Measurements from ENCODE around the gene ZNF462. TPM values are rescaled to one million over a fixed set of nuclear protein-coding genes. Genes with fewer than 3 reads are reported as not detected.

ZNF462 gene
- total and polyA plus RNA-seq, 2 experiments from 2014 or later, result 40.0 to 101 TPM

GRCh38 chr9:106929471-106930177 lies 66.7 kb downstream of the ZNF462 start (continued):
- no peak for TF ChIP-seq ZNF114 (CRISPR knock-in tag; IDR thresholded peaks at IDR 0.05)
- TF ChIP-seq STAT1 (IDR thresholded peaks at IDR 0.05; ENCODE audit: unreplicated experiment), result no peak

GRCh38 chr9:106930477-106930876 lies 67.5 kb downstream of the ZNF462 start:
- Histone ChIP-seq H3K79me2 (replicated peaks; ENCODE audit: insufficient read depth) (peaks cover 58% of the 10 kb centered on the region), H3K4me2 (no peak overlapping the region), H3F3A (replicated peaks; ENCODE audit: low read depth) (no peaks in the 10 kb centered on the region), H3K36me3 (ENCODE audit: insufficient read depth) (peaks cover 61% of the 10 kb centered on the region), H3K27me3 (ENCODE audit: insufficient read depth) (no peaks in the 10 kb centered on the region), H3K27ac (ENCODE audit: low read depth) (no peak overlapping the region), H3K9me2 (ENCODE audit: insufficient read depth) (no peaks in the 10 kb centered on the region), H4K20me1 (replicated peaks; ENCODE audit: insufficient read depth) (peaks cover 23% of the 10 kb centered on the region), H3K4me3 (no peak overlapping the region), H3K4me1 (ENCODE audit: insufficient read depth) (peaks cover 15% of the 10 kb centered on the region), H2AFZ (no peak overlapping the region)
- Mint-ChIP-seq H3K4me1 (peaks cover 37% of the 10 kb centered on the region), H3K36me3 (ENCODE audit: low read depth) (peaks cover 91% of the 10 kb centered on the region), H3K9me3 (no peaks in the 10 kb centered on the region), H3K27me3 (ENCODE audit: insufficient read depth, low read depth, poor library complexity) (no peaks in the 10 kb centered on the region), H3K4me3 (no peak overlapping the region), H3K27ac (no peak overlapping the region)
- ATAC-seq (no peak), DNase-seq (ENCODE audit: low spot score) (no peak)
- TF ChIP-seq POLR2AphosphoS5 (IDR thresholded peaks at IDR 0.05; ENCODE audit: low read depth) (no peak), EZH2 (IDR thresholded peaks at IDR 0.05; ENCODE audit: low read depth, unreplicated experiment) (no peak), ZNF114 (CRISPR knock-in tag; IDR thresholded peaks at IDR 0.05) (no peak), CTCF (conservative IDR thresholded peaks at IDR 0.05; ENCODE audit: low read depth in 2 of 2) (no peak), EZH2phosphoT487 (IDR thresholded peaks at IDR 0.05; ENCODE audit: unreplicated experiment) (no peak), STAT1 (IDR thresholded peaks at IDR 0.05; ENCODE audit: unreplicated experiment) (no peak), CREB1 (CRISPR knock-in tag; IDR thresholded peaks at IDR 0.05; ENCODE audit: low read depth) (no peak), ZNF331 (CRISPR knock-in tag; IDR thresholded peaks at IDR 0.05; ENCODE audit: low read depth) (no peak), NANOG (IDR thresholded peaks at IDR 0.05; ENCODE audit: borderline replicate concordance) (no peak)

GRCh38 chr9:106931466-106931865 lies 68.5 kb downstream of the ZNF462 start:
- Histone ChIP-seq H3K4me2 (no peak overlapping the region), H3K79me2 (replicated peaks; ENCODE audit: insufficient read depth) (peaks cover 58% of the 10 kb centered on the region), H3K4me3 (no peak overlapping the region), H3K27me3 (ENCODE audit: insufficient read depth) (no peaks in the 10 kb centered on the region), H3F3A (replicated peaks; ENCODE audit: low read depth) (no peaks in the 10 kb centered on the region), H3K27ac (ENCODE audit: low read depth) (no peak overlapping the region), H3K36me3 (ENCODE audit: insufficient read depth) (peaks cover 62% of the 10 kb centered on the region), H2AFZ (no peak overlapping the region), H3K9me2 (ENCODE audit: insufficient read depth) (no peaks in the 10 kb centered on the region), H4K20me1 (replicated peaks; ENCODE audit: insufficient read depth) (peaks cover 15% of the 10 kb centered on the region), H3K4me1 (ENCODE audit: insufficient read depth) (peaks cover 15% of the 10 kb centered on the region)
- no peaks in the 10 kb centered on the region for H3K27me3 Mint-ChIP-seq (ENCODE audit: insufficient read depth, low read depth, poor library complexity)
- DNase-seq (ENCODE audit: low spot score) (no peak), ATAC-seq (no peak)
- peaks cover 38% of the 10 kb centered on the region for H3K4me1 Mint-ChIP-seq
- TF ChIP-seq POLR2AphosphoS5 (IDR thresholded peaks at IDR 0.05; ENCODE audit: low read depth) (no peak), REST (IDR thresholded peaks at IDR 0.05; ENCODE audit: unreplicated experiment) (no peak), ZNF114 (CRISPR knock-in tag; IDR thresholded peaks at IDR 0.05) (no peak), ZNF331 (CRISPR knock-in tag; IDR thresholded peaks at IDR 0.05; ENCODE audit: low read depth) (no peak), NANOG (IDR thresholded peaks at IDR 0.05; ENCODE audit: borderline replicate concordance) (no peak), ETS1 (IDR thresholded peaks at IDR 0.05) (no peak), CREB1 (CRISPR knock-in tag; IDR thresholded peaks at IDR 0.05; ENCODE audit: low read depth) (no peak)
- H3K9me3 Mint-ChIP-seq, result no peaks in the 10 kb centered on the region
- H3K4me3 Mint-ChIP-seq, result no peak overlapping the region
- no peak overlapping the region for H3K27ac Mint-ChIP-seq
- peaks cover 91% of the 10 kb centered on the region for H3K36me3 Mint-ChIP-seq (ENCODE audit: low read depth)
